ENCODE measurements around the gene PSD4.

The PSD4 gene

GRCh38 chr2:113141451-113141850 lies 32.3 kb upstream of the PSD4 start:
- H3K4me1 Mint-ChIP-seq, result no peaks in the 10 kb centered on the region
- peaks cover 18% of the 10 kb centered on the region for H3K9me3 Mint-ChIP-seq
- no peak overlapping the region for H3K27ac Mint-ChIP-seq
- no peaks in the 10 kb centered on the region for H3K36me3 Mint-ChIP-seq (ENCODE audit: low read depth)
- TF ChIP-seq CTCF (IDR thresholded peaks at IDR 0.05; ENCODE audit: unreplicated experiment in 3 of 3), result no peak
- H3K27me3 Mint-ChIP-seq (ENCODE audit: low read depth), result peaks cover 7% of the 10 kb centered on the region
- no peak overlapping the region for H3K4me3 Mint-ChIP-seq

DNA sequence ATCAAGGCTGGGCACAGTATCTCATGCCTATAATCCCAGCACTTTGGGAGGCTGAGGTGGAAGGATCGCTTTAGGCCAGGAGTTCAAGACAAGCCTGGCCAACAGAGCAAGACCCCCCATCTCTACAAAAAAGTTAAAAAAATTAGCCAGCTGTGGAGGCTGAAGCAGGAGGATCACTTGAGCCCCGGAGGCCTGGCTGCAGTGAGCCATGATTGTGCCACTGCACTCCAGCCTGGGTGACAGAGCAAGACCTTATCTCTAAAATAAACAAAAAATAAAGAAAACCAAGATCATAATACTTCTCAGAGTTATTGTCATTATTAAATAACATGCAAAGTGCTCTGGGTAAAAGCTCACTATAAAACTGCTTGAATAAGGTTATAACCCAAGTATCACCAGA lies 31.5 kb upstream of the PSD4 start:
- Mint-ChIP-seq H3K4me3 (no peak overlapping the region), H3K36me3 (ENCODE audit: low read depth) (no peaks in the 10 kb centered on the region), H3K4me1 (no peaks in the 10 kb centered on the region), H3K9me3 (peaks cover 18% of the 10 kb centered on the region), H3K27ac (no peak overlapping the region), H3K27me3 (ENCODE audit: low read depth) (peaks cover 4% of the 10 kb centered on the region)
- TF ChIP-seq CTCF (IDR thresholded peaks at IDR 0.05; ENCODE audit: unreplicated experiment in 3 of 3), result no peak

GRCh38 chr2:113144259-113144658 lies 29.5 kb upstream of the PSD4 start:
- H3K4me1 Mint-ChIP-seq, result no peaks in the 10 kb centered on the region
- H3K9me3 Mint-ChIP-seq, result peaks cover 18% of the 10 kb centered on the region
- no peak overlapping the region for H3K4me3 Mint-ChIP-seq
- TF ChIP-seq CTCF (IDR thresholded peaks at IDR 0.05; ENCODE audit: unreplicated experiment in 3 of 3), result no peak
- no peaks in the 10 kb centered on the region for H3K36me3 Mint-ChIP-seq (ENCODE audit: low read depth)
- peaks cover 4% of the 10 kb centered on the region for H3K27me3 Mint-ChIP-seq (ENCODE audit: low read depth)
- H3K27ac Mint-ChIP-seq, result no peak overlapping the region

GRCh38 chr2:113148606-113149552 lies 24.9 kb upstream of the PSD4 start:
- no peak overlapping the region for H3K27ac Mint-ChIP-seq

GRCh38 chr2:113149553-113150257 lies 24.1 kb upstream of the PSD4 start:
- peaks cover 3% of the 10 kb centered on the region for H3K27me3 Mint-ChIP-seq (ENCODE audit: low read depth)
- no peak overlapping the region for H3K27ac Mint-ChIP-seq
- peaks cover 11% of the 10 kb centered on the region for H3K9me3 Mint-ChIP-seq
- no peaks in the 10 kb centered on the region for H3K36me3 Mint-ChIP-seq (ENCODE audit: low read depth)
- TF ChIP-seq CTCF (IDR thresholded peaks at IDR 0.05; ENCODE audit: unreplicated experiment in 3 of 3), result no peak
- H3K4me1 Mint-ChIP-seq, result no peaks in the 10 kb centered on the region
- H3K4me3 Mint-ChIP-seq, result no peak overlapping the region

More at GRCh38 chr2:113148606-113149552, 24.9 kb upstream of the PSD4 start:
- no peaks in the 10 kb centered on the region for H3K36me3 Mint-ChIP-seq (ENCODE audit: low read depth)
- no peak overlapping the region for H3K4me3 Mint-ChIP-seq
- TF ChIP-seq CTCF (IDR thresholded peaks at IDR 0.05; ENCODE audit: unreplicated experiment in 3 of 3), result no peak
- peaks cover 18% of the 10 kb centered on the region for H3K9me3 Mint-ChIP-seq
- H3K4me1 Mint-ChIP-seq, result no peaks in the 10 kb centered on the region
- peaks cover 4% of the 10 kb centered on the region for H3K27me3 Mint-ChIP-seq (ENCODE audit: low read depth)

Measured in nephron (organoid).